ENCODE results near the gene GALNT13.

GALNT13 gene

DNA sequence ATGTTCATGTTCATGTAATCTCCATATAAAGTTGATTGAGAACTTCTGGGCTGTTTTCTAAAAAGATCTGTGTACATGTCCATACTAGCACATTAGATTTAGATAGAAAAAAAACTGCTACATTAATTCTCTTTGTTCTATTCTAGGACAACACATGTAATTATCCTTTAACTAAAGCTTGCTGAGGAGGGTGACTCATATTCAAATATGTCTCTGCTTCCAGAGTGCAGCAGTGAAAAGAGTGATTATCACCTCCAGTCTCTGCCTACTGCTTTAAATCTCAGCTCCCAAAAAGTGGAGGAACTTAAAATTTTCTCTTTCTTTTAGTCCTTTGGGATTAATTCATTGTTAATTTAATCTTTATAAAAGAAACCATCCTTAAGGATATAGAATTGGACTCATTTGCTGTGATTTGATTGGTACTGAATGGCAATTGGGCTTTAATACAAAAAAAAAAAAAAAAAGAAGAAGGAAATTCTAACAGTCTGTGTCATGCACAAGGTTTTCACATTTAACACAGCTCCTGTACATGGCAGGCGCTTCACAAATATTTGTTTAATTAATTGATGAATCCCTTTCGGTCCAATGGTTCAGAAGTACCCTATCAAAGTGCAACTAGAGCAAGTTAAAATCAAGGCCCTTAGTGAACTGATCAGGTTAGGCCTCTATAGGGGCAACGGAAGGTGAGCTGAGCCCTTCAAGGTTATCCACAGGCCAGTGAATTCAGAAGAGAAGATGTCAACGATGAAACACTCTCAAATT lies 612.8 kb downstream of the GALNT13 start:
- TF ChIP-seq, protein P1, sequence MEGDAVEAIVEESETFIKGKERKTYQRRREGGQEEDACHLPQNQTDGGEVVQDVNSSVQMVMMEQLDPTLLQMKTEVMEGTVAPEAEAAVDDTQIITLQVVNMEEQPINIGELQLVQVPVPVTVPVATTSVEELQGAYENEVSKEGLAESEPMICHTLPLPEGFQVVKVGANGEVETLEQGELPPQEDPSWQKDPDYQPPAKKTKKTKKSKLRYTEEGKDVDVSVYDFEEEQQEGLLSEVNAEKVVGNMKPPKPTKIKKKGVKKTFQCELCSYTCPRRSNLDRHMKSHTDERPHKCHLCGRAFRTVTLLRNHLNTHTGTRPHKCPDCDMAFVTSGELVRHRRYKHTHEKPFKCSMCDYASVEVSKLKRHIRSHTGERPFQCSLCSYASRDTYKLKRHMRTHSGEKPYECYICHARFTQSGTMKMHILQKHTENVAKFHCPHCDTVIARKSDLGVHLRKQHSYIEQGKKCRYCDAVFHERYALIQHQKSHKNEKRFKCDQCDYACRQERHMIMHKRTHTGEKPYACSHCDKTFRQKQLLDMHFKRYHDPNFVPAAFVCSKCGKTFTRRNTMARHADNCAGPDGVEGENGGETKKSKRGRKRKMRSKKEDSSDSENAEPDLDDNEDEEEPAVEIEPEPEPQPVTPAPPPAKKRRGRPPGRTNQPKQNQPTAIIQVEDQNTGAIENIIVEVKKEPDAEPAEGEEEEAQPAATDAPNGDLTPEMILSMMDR (IDR thresholded peaks at IDR 0.05; ENCODE audit: low read depth, low read length, missing control alignments), result no peak
- DNase-seq (ENCODE audit: low read depth), result no peak
- H3K4me3 ChIP-seq (ENCODE audit: low read depth, low read length), result no peak overlapping the region

DNA sequence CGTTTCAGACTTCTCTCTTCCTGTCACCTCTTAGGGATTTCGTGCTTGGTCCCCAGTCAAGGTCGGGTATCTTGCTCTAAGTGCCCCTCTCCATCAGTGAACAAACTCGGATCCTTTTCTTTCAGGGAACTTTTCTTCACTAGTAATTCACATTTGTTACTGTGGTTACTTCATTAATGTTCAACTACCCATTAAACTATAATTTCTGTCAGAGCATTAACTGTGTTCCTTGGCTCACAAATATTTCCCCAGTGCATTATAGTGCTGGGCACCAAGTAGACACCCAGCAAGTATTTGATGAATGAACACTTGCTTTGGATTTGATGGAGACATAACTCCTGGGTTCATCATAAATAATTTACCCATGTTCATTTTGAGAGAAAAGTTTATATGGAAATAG lies 617.1 kb downstream of the GALNT13 start:
- DNase-seq (ENCODE audit: low read depth), result no peak
- TF ChIP-seq, protein P1 (IDR thresholded peaks at IDR 0.05; ENCODE audit: low read depth, low read length, missing control alignments), result no peak
- H3K4me3 ChIP-seq (ENCODE audit: low read depth, low read length), result no peak overlapping the region

DNA sequence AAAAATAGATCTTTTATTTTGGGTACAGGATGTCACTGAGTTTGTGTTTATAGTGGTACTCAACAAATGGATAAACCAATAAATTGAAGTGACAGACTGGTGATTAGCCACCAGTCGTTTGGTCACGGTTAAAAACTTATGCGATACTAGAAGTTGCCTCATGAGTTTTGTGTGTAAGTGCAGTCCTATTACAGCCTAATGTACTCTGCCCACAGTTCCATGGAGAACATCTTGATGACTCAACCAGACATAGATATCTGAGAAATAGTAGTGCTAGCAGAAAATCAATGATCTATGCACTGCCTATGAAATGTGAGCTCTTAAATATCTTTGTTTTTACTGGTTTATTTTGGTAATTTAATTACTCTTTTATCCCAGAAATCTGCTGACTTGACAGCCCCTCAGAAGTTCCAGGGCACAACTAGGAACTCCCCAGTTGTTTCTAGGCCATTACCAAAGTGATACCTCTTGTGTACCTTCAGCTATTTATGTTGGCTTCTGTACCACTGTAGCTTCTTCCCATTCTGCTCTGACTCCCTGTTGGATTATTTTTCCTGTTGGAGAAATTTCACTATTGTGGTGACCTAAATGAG lies 617.6 kb downstream of the GALNT13 start:
- TF ChIP-seq, protein P1 (IDR thresholded peaks at IDR 0.05; ENCODE audit: low read depth, low read length, missing control alignments), result no peak
- H3K4me3 ChIP-seq (ENCODE audit: low read depth, low read length), result no peak overlapping the region
- DNase-seq (ENCODE audit: low read depth), result no peak

DNA sequence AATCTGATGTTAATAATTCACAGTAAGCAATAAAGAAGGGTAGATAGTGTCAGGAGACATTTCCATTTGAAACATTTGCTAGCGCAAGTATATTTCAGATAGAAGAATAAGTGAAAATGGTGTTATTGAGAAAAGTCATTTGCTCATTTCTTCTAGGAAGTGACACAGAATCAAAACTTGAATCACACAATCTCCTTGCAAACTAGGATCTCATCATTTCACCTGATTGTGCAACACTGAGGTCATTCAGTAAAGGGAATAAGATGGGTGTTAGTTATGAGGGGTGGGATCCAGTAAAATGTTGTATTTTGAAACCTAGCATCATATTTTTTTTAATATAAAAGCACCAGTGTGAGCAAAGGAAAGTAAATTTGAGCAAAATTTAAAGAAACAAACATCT lies 618.8 kb downstream of the GALNT13 start:
- H3K4me3 ChIP-seq (ENCODE audit: low read depth, low read length), result no peak overlapping the region
- no peak for DNase-seq (ENCODE audit: low read depth)
- TF ChIP-seq, protein P1 (IDR thresholded peaks at IDR 0.05; ENCODE audit: low read depth, low read length, missing control alignments), result no peak

DNA sequence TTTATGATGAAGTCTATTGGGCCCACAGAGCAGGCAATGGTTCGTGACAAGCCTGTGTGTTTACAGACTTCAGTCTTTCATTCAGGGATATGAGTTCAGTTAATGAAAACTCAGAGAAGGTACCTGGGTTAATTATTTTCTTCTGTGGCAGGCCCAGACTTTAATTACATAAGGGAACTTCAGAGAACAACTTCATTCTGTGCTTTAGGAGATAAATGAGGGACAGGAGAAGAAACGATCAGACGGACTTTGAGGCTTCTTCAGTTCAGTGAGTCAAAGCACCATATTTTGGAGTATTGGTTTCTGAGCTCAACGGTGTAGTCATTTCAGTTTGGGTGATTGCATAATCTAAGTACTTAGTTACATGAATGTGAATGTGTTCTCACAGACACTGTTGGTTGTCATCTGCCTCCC lies 623.7 kb downstream of the GALNT13 start:
- TF ChIP-seq, protein P1 (IDR thresholded peaks at IDR 0.05; ENCODE audit: low read depth, low read length, missing control alignments), result no peak
- H3K4me3 ChIP-seq (ENCODE audit: low read depth, low read length), result no peak overlapping the region
- DNase-seq (ENCODE audit: low read depth), result no peak

DNA sequence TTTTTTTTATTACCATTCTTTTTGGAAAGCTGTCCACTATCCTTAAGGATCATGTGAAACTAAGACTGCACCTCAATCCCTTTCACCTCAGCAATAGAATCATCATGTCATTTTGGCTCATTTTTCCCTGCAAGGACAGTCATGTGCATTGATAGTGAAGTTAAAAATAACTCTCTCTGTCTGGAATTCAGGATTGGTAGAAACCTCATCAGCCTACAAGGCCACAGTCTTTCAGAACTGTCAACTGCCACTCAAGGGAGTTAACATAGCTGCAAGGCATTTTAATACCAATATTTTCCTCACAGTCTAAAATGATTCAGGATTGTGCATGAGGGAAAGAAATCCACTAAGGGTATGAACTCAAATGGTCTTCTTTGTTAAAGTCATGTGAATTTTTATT lies 625.3 kb downstream of the GALNT13 start:
- DNase-seq (ENCODE audit: low read depth), result no peak
- TF ChIP-seq, protein P1 (IDR thresholded peaks at IDR 0.05; ENCODE audit: low read depth, low read length, missing control alignments), result no peak

More for the DNA sequence above, 625.3 kb downstream of the GALNT13 start:
- H3K4me3 ChIP-seq (ENCODE audit: low read depth, low read length), result no peak overlapping the region

Measured in GM12864 (cell line).